Kidney (tissue), 14 donors: ENCODE results near the gene SLC7A6. TPM values are rescaled to one million over a fixed set of nuclear protein-coding genes. Genes with fewer than 3 reads are reported as not detected.

Source experiments
- DNase-seq, 5 donors: peaks; one replicate each; pipeline ENCODE4 v3.0.0-alpha.2; 2013 to 2020
- FAIRE-seq: peaks from 2 replicates; lab custom pipeline; 2012; peaks lifted over from hg19 to GRCh38; lab: Jason Lieb, UNC
- H3K27ac ChIP-seq, 2 donors: one replicate each; pipeline ENCODE4 v1.7.0; 2013; ENCODE audit warnings: low read depth in 2 of 2, low read length in 2 of 2, inconsistent platforms in 1 of 2
- H3K27me3 ChIP-seq: one replicate; pipeline ENCODE4 v1.7.1; 2013; ENCODE audit warnings: low read length, inconsistent platforms; ENCODE audit not compliant: control insufficient read depth, insufficient read depth
- H3K36me3 ChIP-seq, 3 donors: one replicate each; pipeline versions ENCODE4 v1.7.0 to v1.7.1; 2013; ENCODE audit warnings: low read length in 3 of 3, control low read depth in 1 of 3, inconsistent platforms in 1 of 3; ENCODE audit not compliant: insufficient read depth in 3 of 3, control insufficient read depth in 2 of 3
- H3K4me1 ChIP-seq, 3 donors: one replicate each; pipeline versions ENCODE4 v1.7.0 to v1.7.1; 2013; ENCODE audit warnings: low read length in 3 of 3, inconsistent platforms in 1 of 3, low read depth in 1 of 3; ENCODE audit not compliant: control insufficient read depth in 2 of 3, insufficient read depth in 2 of 3
- H3K4me3 ChIP-seq, 3 donors: one replicate each; pipeline versions ENCODE4 v1.7.0 to v1.8.1; 2013; ENCODE audit warnings: low read length in 3 of 3, control low read depth in 1 of 3, inconsistent platforms in 1 of 3
- H3K9ac ChIP-seq, 3 donors: one replicate each; pipeline versions ENCODE4 v1.7.0 to v1.7.1; 2013; ENCODE audit warnings: low read length in 3 of 3, control low read depth in 1 of 3, inconsistent platforms in 1 of 3
- H3K9me3 ChIP-seq, 3 donors: one replicate each; pipeline versions ENCODE4 v1.7.0 to v1.7.1; 2013; ENCODE audit warnings: low read length in 3 of 3, control low read depth in 1 of 3, inconsistent platforms in 1 of 3; ENCODE audit not compliant: control insufficient read depth in 2 of 3, insufficient read depth in 1 of 3
- intact Hi-C: fragments of 100-400 bp; cut with DNase I; formaldehyde crosslinking; loops from one replicate; pipeline ENCODE4 v1.11.1; 2022
- polyA plus RNA-seq: library from polyadenylated mRNA; stranded (reverse); fragments of 350-450 nt; fragmentation: Illumina TruSeq; extraction: RNeasy Lipid Tissue Mini Kit (QIAGEN cat#74804); gene quantifications from one replicate; pipeline ENCODE4 v1.2.3, GENCODE V29; 2014; ENCODE audit warnings: low read depth, low replicate concordance; ENCODE audit not compliant: insufficient read depth
- total RNA-seq: library from RNA; stranded (reverse); fragmentation: NEBNext Ultra II Directional; extraction: Animal tissue kit (Norgen Biotek cat#: 25700); gene quantifications from one replicate; pipeline ENCODE4 v1.2.1, GENCODE V29; 2021
- TF ChIP-seq, protein P1 (sequence below): IDR thresholded peaks from 3 replicates; pipeline ENCODE4 v1.5.1; 2012; ENCODE audit warnings: mild to moderate bottlenecking, moderate library complexity, borderline replicate concordance; ENCODE audit not compliant: insufficient read depth; ENCODE audit errors: extremely low read depth
- donor health status: control.
- donor health status: control.
- donor health status: control.
- donor health status: control.
- donor health status: control.
- donor health status: DM: yes; HTN: yes; CAD: no.
- donor health status: Normal renal cell carcinoma (clear cell type).

The SLC7A6 gene
- total and polyA plus RNA-seq, 2 donors from 2014 or later: 5.0 to 24.0 TPM

GRCh38 chr16:68309799-68310198 is 45.5 kb downstream of the SLC7A6 start:
- intact Hi-C loops: loop anchor here (10.0 kb wide), 1 partner anchor 45 kb away; the partner anchor contains the start of gene SLC7A6
- Histone ChIP-seq H3K4me1 (peaks cover 0 to 13% (median 7%) of the 10 kb centered on the region in 3 donors), H3K36me3 (peaks cover 2 to 10% (median 7%) of the 10 kb centered on the region in 3 donors), H3K27ac (no peak overlapping the region), H3K9me3 (no peaks in the 10 kb centered on the region), H3K4me3 (peak overlapping the region; percentile 94 to 99 (median 98)), H3K27me3 (no peaks in the 10 kb centered on the region), H3K9ac (peak overlapping the region; percentile 48 to 94 (median 68))
- TF ChIP-seq, protein P1, sequence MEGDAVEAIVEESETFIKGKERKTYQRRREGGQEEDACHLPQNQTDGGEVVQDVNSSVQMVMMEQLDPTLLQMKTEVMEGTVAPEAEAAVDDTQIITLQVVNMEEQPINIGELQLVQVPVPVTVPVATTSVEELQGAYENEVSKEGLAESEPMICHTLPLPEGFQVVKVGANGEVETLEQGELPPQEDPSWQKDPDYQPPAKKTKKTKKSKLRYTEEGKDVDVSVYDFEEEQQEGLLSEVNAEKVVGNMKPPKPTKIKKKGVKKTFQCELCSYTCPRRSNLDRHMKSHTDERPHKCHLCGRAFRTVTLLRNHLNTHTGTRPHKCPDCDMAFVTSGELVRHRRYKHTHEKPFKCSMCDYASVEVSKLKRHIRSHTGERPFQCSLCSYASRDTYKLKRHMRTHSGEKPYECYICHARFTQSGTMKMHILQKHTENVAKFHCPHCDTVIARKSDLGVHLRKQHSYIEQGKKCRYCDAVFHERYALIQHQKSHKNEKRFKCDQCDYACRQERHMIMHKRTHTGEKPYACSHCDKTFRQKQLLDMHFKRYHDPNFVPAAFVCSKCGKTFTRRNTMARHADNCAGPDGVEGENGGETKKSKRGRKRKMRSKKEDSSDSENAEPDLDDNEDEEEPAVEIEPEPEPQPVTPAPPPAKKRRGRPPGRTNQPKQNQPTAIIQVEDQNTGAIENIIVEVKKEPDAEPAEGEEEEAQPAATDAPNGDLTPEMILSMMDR: no peak
- no peak for DNase-seq
- FAIRE-seq: no peak

- TF ChIP-seq, protein P1: no peak
- intact Hi-C loops: loop anchor here (10.0 kb wide), 1 partner anchor 46 kb away; the partner anchor contains the start of gene SLC7A6
- peak overlapping the region; percentile 94 to 99 (median 98) for H3K4me3 ChIP-seq
- no peaks in the 10 kb centered on the region for H3K9me3 ChIP-seq
- H3K4me1 ChIP-seq: peaks cover 0 to 13% (median 7%) of the 10 kb centered on the region in 3 donors
- FAIRE-seq (no peak), DNase-seq (peak in 1 of 5 donors; percentile 81)
- H3K27ac ChIP-seq: peak overlapping the region; percentile 57 to 82
- peaks cover 2 to 10% (median 4%) of the 10 kb centered on the region in 3 donors for H3K36me3 ChIP-seq
- no peaks in the 10 kb centered on the region for H3K27me3 ChIP-seq
- peak overlapping the region; percentile 68 to 94 (median 94) for H3K9ac ChIP-seq
Observed at GRCh38 chr16:68310437-68310773, 46.1 kb downstream of the SLC7A6 start.

DNA sequence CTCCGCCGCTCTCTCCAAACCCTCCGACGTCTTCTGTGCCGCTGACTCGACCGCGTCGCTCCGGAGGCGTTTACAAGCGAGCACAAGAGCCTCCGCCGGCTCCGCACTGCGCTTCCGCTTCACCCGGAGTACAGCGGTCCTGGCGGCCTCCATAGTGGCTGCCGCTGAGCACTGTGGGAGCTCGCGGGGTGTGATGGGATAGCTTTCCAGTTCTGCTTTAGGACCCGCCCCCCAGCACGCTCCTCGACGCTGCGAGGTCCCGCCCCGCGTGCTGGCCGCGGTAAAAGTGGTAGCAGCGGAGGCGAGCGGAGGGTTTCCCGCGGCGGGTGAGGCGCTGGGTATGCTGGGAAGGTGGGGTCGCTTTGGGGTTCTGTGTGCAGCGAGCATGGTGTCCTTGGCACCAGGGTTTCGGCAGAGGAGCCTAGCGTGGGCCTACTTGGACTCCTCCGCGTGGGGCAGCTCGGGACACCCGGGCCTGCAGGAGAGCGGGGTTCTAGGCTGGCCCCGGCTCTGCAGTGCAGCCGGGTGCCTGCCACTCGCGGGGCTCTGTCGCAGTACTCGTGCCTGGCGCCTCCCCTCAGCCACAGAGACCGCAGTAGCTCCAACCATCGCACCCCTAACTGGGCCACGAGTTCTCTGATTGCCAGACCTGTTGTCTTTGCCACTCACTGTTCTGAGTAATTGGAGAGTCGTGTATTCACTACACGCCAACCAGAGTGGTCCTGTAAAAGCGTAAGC is 46.6 kb downstream of the SLC7A6 start, which contains the start of the genes PRMT7 and SLC7A6OS:
TSS of gene PRMT7 (plus strand) at position 246 of the 738 bp plus-strand sequence. CDS start 4,961 bp downstream, outside the sequence.
TSS of gene SLC7A6OS (minus strand) at position 173 of the 738 bp plus-strand sequence. CDS start at position 153, 20 bp downstream.
- Histone ChIP-seq H3K36me3 (peaks cover 2 to 15% (median 4%) of the 10 kb centered on the region in 3 donors), H3K9me3 (no peaks in the 10 kb centered on the region), H3K27me3 (no peaks in the 10 kb centered on the region), H3K9ac (peak within 1 kb of the TSS; percentile 68 to 94 (median 94)), H3K4me1 (peaks cover 0 to 13% (median 7%) of the 10 kb centered on the region in 3 donors), H3K4me3 (peak within 1 kb of the TSS; percentile 94 to 99 (median 98)), H3K27ac (peak within 1 kb of the TSS; percentile 57 to 82)
- intact Hi-C loops: loop anchor here (10.0 kb wide), 1 partner anchor 46 kb away; the partner anchor contains the start of gene SLC7A6
- DNase-seq (peak; percentile 92 to 97 (median 95)), FAIRE-seq (no peak)
- TF ChIP-seq, protein P1: peak; percentile 14
